Loucy (cell line): ENCODE results near the gene C1QTNF1.

ENCODE experiments used
- H2AFZ ChIP-seq: fragments of 200-600 bp; sonication (generic); 2 replicates; pipeline ENCODE4 v1.6.0; 2016; ENCODE audit warnings: antibody characterized with exemption, mild to moderate bottlenecking, low read length, moderate library complexity
- H3F3A ChIP-seq: fragments of 200-600 bp; 2 replicates; pipeline ENCODE4 v1.6.0; 2016; ENCODE audit warnings: antibody characterized with exemption, low read depth, mild to moderate bottlenecking
- H3K27me3 ChIP-seq: fragments of 200-600 bp; sonication (generic); 2 replicates; pipeline ENCODE4 v1.6.1; 2014; ENCODE audit warnings: low read length, mild to moderate bottlenecking; ENCODE audit not compliant: insufficient read depth, poor library complexity, severe bottlenecking
- H3K36me3 ChIP-seq: fragments of 200-600 bp; sonication (generic); 2 replicates; pipeline ENCODE4 v1.6.1; 2016; ENCODE audit warnings: low read length; ENCODE audit not compliant: insufficient read depth
- H3K4me1 ChIP-seq: fragments of 200-600 bp; sonication (generic); 2 replicates; pipeline ENCODE4 v1.5.1; 2014; ENCODE audit warnings: low read length, mild to moderate bottlenecking; ENCODE audit not compliant: insufficient read depth, poor library complexity, severe bottlenecking
- H3K4me2 ChIP-seq: fragments of 200-600 bp; sonication (generic); 2 replicates; pipeline ENCODE4 v1.6.0; 2014; ENCODE audit warnings: antibody characterized with exemption, low read length, low read depth, mild to moderate bottlenecking; ENCODE audit not compliant: poor library complexity, severe bottlenecking
- H3K4me3 ChIP-seq: fragments of 200-600 bp; sonication (generic); 2 replicates; pipeline ENCODE4 v1.5.1; 2014; ENCODE audit warnings: low read length, mild to moderate bottlenecking, mixed read lengths; ENCODE audit not compliant: poor library complexity, severe bottlenecking
- H3K79me2 ChIP-seq: fragments of 200-600 bp; sonication (generic); 2 replicates; pipeline ENCODE4 v1.6.1; 2014; ENCODE audit warnings: low read length; ENCODE audit not compliant: insufficient read depth
- H3K9ac ChIP-seq: fragments of 200-600 bp; sonication (generic); 2 replicates; pipeline ENCODE4 v1.6.0; 2014; ENCODE audit warnings: mild to moderate bottlenecking, low read depth, low read length, moderate library complexity; ENCODE audit not compliant: poor library complexity, severe bottlenecking
- H3K9me2 ChIP-seq: fragments of 200-600 bp; sonication (generic); replicated peaks from 2 replicates; pipeline ENCODE4 v1.6.1; 2016; ENCODE audit warnings: low read depth, low read length, mixed read lengths
- H3K9me3 ChIP-seq: fragments of 200-600 bp; sonication (generic); 2 replicates; pipeline ENCODE4 v1.6.1; 2014; ENCODE audit warnings: mild to moderate bottlenecking, antibody characterized with exemption, low read length, low read depth; ENCODE audit not compliant: insufficient read depth
- H4K20me1 ChIP-seq: fragments of 200-600 bp; sonication (generic); 2 replicates; pipeline ENCODE4 v1.6.0; 2014; ENCODE audit warnings: antibody characterized with exemption, low read length, mild to moderate bottlenecking; ENCODE audit not compliant: insufficient read depth, poor library complexity, severe bottlenecking
- EZH2phosphoT487 ChIP-seq: fragments of 200-600 bp; IDR thresholded peaks from 2 replicates; pipeline ENCODE4 v1.6.1; 2018; ENCODE audit warnings: antibody characterized with exemption, mild to moderate bottlenecking, moderate library complexity, borderline replicate concordance
- TF ChIP-seq, protein P1 (sequence below): fragments of 200-600 bp; sonication (generic); conservative IDR thresholded peaks from 2 replicates; pipeline ENCODE4 v1.5.1; 2014; ENCODE audit warnings: mild to moderate bottlenecking, antibody characterized with exemption, low read length

The C1QTNF1 gene

DNA sequence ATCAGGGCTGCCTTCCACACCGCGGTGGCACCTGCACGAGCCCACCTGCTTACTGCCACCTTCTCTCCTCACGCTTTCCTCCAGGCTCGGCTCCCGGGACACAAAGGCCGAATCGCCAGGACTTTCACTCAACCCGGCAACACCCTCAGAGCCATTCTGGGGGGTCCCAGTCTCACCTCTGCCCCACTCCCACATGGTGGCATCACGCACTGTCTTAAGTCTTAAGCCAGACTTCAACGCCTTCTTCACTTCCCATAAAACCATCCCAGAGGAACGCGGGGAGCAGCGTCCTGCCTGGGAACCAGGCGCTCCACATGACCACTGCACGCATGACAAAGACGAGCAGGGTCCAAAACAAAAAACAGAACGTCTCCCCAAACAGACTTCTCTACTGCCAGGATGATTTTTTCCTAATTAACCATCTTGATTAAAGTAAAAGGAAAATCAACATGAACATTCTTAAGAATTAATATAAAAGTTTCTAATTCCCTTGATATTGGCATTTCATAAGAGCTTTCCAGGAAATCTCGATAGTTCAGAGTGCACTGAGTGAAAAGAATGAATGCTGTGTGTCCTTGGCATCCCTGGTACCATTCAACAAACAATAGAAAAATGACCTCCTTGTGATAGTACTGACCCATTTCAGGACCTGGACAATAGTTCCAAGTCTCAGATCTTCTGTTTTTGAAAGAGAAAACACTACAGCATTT lies 17.0 kb upstream of the C1QTNF1 start:
- H3K9me2 ChIP-seq, result no peaks in the 10 kb centered on the region
- peaks cover 48% of the 10 kb centered on the region for H3K4me1 ChIP-seq
- H3K9ac ChIP-seq, result peak overlapping the region; percentile 96
- no peaks in the 10 kb centered on the region for H3K36me3 ChIP-seq
- TF ChIP-seq EZH2phosphoT487, result no peak
- TF ChIP-seq, protein P1, sequence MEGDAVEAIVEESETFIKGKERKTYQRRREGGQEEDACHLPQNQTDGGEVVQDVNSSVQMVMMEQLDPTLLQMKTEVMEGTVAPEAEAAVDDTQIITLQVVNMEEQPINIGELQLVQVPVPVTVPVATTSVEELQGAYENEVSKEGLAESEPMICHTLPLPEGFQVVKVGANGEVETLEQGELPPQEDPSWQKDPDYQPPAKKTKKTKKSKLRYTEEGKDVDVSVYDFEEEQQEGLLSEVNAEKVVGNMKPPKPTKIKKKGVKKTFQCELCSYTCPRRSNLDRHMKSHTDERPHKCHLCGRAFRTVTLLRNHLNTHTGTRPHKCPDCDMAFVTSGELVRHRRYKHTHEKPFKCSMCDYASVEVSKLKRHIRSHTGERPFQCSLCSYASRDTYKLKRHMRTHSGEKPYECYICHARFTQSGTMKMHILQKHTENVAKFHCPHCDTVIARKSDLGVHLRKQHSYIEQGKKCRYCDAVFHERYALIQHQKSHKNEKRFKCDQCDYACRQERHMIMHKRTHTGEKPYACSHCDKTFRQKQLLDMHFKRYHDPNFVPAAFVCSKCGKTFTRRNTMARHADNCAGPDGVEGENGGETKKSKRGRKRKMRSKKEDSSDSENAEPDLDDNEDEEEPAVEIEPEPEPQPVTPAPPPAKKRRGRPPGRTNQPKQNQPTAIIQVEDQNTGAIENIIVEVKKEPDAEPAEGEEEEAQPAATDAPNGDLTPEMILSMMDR, result no peak
- peak overlapping the region; percentile 95 for H3K4me3 ChIP-seq
- H3K9me3 ChIP-seq, result no peaks in the 10 kb centered on the region
- peaks cover 68% of the 10 kb centered on the region for H3K79me2 ChIP-seq
- peak overlapping the region; percentile 97 for H3K4me2 ChIP-seq
- H2AFZ ChIP-seq, result no peak overlapping the region
- H3F3A ChIP-seq, result no peaks in the 10 kb centered on the region
- peaks cover 51% of the 10 kb centered on the region for H4K20me1 ChIP-seq
- no peaks in the 10 kb centered on the region for H3K27me3 ChIP-seq

DNA sequence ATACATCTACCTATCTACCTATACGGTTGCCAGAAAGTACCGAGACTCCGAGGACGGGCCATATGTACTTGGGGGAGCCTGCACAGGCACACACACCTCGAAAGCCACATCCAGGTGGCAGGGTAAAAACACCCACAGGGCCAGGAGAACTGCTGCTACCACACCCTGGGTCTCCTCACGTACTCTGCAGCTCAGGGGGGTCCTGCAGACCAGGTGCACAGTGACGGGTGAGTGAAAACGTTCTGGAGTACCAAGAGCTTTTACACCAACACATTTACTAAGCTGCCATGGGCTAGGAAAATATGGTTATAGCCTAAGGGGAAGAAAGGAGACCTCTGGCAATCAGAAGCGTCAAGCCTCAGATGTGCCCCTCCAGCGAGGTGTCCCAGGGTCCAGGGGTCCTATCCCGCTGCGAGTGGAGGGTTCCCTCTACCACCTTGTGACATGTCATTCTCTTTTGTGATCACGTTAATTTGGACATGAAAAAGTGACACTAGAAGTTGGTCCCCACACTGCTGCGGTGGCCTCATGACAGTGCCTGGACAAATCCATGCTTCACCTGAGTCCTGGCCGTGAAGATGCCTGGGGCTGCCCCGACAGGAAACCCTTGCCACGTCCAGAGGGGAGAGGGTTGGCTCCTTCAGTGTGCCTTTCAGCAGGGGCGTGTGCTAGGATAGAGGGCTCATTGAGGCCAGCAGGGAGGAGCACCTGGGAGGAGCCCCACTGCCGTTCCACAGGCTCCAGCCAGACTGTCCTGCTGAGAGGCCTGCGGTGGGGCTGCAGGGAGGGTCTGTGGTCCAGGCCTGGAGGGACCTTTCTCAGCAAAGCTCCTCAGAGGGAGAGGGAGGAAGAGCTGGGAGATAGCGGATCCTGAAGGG lies 16.2 kb upstream of the C1QTNF1 start:
- H3F3A ChIP-seq, result no peaks in the 10 kb centered on the region
- H3K9me2 ChIP-seq, result no peaks in the 10 kb centered on the region
- peaks cover 44% of the 10 kb centered on the region for H4K20me1 ChIP-seq
- H3K27me3 ChIP-seq, result no peaks in the 10 kb centered on the region
- peaks cover 48% of the 10 kb centered on the region for H3K4me1 ChIP-seq
- no peak overlapping the region for H2AFZ ChIP-seq
- H3K9me3 ChIP-seq, result no peaks in the 10 kb centered on the region
- H3K79me2 ChIP-seq, result peaks cover 60% of the 10 kb centered on the region
- H3K4me3 ChIP-seq, result peak overlapping the region; percentile 95
- TF ChIP-seq, protein P1, result no peak
- no peak for TF ChIP-seq EZH2phosphoT487
- no peaks in the 10 kb centered on the region for H3K36me3 ChIP-seq
- peak overlapping the region; percentile 97 for H3K4me2 ChIP-seq
- H3K9ac ChIP-seq, result peak overlapping the region; percentile 96

DNA sequence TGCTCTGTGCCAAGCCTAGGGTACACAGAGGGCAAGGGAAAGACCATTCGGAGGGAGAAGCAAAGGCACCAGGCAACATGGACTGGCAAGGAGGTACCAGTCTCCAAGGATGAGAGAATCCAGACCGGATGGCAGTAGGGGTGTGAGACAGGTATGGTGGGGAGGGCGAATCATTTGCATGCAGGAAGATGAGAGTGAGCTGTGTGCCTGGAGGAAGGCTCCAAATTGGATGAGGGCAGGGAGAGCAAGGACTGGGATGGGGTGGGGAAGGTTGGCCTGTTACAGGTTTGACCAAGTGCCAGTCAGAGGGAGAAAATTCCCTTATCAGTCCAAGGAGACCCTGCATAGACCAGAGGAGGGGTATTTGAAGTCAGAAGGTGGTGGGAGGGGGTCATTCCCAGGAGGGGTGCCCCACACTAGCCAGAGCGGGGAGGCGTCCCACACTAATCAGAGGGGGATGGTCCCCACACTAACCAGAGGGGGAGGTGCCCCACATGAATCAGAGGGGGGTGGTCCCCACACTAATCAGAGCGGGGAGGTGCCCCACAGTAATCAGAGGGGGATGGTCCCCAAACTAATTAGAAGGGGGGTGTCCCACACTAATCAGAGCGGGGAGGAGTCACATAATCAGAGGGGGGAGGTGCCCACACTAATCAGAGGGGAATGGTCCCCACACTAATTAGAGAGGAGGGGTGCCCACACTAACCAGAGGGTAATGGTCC lies 15.1 kb upstream of the C1QTNF1 start:
- no peaks in the 10 kb centered on the region for H3K36me3 ChIP-seq
- peak overlapping the region; percentile 47; the same call in 1 of the 2 replicates for H2AFZ ChIP-seq
- H3K9me3 ChIP-seq, result no peaks in the 10 kb centered on the region
- no peak for TF ChIP-seq EZH2phosphoT487
- TF ChIP-seq, protein P1, result no peak
- H3F3A ChIP-seq, result no peaks in the 10 kb centered on the region
- no peaks in the 10 kb centered on the region for H3K9me2 ChIP-seq
- peaks cover 49% of the 10 kb centered on the region for H3K79me2 ChIP-seq
- peaks cover 33% of the 10 kb centered on the region for H4K20me1 ChIP-seq
- peak overlapping the region; percentile 96 for H3K9ac ChIP-seq
- H3K4me1 ChIP-seq, result peaks cover 43% of the 10 kb centered on the region
- peak overlapping the region; percentile 97 for H3K4me2 ChIP-seq
- no peaks in the 10 kb centered on the region for H3K27me3 ChIP-seq
- peak overlapping the region; percentile 95 for H3K4me3 ChIP-seq
